ENCODE data around the gene POLD2.

The POLD2 gene

GRCh38 chr7:44076101-44076895, 47.0 kb downstream of the POLD2 start:
- no peak for TF ChIP-seq CTCF (IDR thresholded peaks at IDR 0.05; ENCODE audit: extremely low read depth, insufficient read depth, missing control alignments)
- in situ Hi-C loops (cut with MboI; ENCODE audit: low pct_unique_long_range_greater_than_20kb, low sequenced_read_pairs, unreplicated experiment) = loop anchor here (10.0 kb wide), 1 partner anchor 119 kb away; no protein-coding TSS in a partner anchor
- DNase-seq (ENCODE audit: low spot score) = no peak

- no peak for TF ChIP-seq CTCF (IDR thresholded peaks at IDR 0.05; ENCODE audit: extremely low read depth, insufficient read depth, missing control alignments)
- no peak for DNase-seq (ENCODE audit: low spot score)
- in situ Hi-C loops (cut with MboI; ENCODE audit: low pct_unique_long_range_greater_than_20kb, low sequenced_read_pairs, unreplicated experiment) = loop anchor here (10.0 kb wide), 1 partner anchor 119 kb away; no protein-coding TSS in a partner anchor
These were observed 47.9 kb downstream of the POLD2 start for GRCh38 chr7:44075296-44076075.

- in situ Hi-C loops (cut with MboI; ENCODE audit: low pct_unique_long_range_greater_than_20kb, low sequenced_read_pairs, unreplicated experiment) = loop anchor here (10.0 kb wide), 1 partner anchor 120 kb away; no protein-coding TSS in a partner anchor
- no peak for TF ChIP-seq CTCF (IDR thresholded peaks at IDR 0.05; ENCODE audit: extremely low read depth, insufficient read depth, missing control alignments)
- no peak for DNase-seq (ENCODE audit: low spot score)
These were observed 49.0 kb downstream of the POLD2 start for GRCh38 chr7:44074349-44074695.

- no peak for TF ChIP-seq CTCF (IDR thresholded peaks at IDR 0.05; ENCODE audit: extremely low read depth, insufficient read depth, missing control alignments)
- DNase-seq (ENCODE audit: low spot score) = peak; percentile 67
- in situ Hi-C loops (cut with MboI; ENCODE audit: low pct_unique_long_range_greater_than_20kb, low sequenced_read_pairs, unreplicated experiment) = loop anchor here (10.0 kb wide), 1 partner anchor 121 kb away; no protein-coding TSS in a partner anchor
These were observed 49.5 kb downstream of the POLD2 start for GRCh38 chr7:44073664-44074348.

- in situ Hi-C loops (cut with MboI; ENCODE audit: low pct_unique_long_range_greater_than_20kb, low sequenced_read_pairs, unreplicated experiment) = loop anchor here (10.0 kb wide), 1 partner anchor 122 kb away; no protein-coding TSS in a partner anchor
- TF ChIP-seq CTCF (IDR thresholded peaks at IDR 0.05; ENCODE audit: extremely low read depth, insufficient read depth, missing control alignments) = peak; percentile 70
- peak; percentile 62 for DNase-seq (ENCODE audit: low spot score)
These were observed 50.8 kb downstream of the POLD2 start for GRCh38 chr7:44072364-44073231.
